Loucy (cell line): ENCODE measurements around the gene ZNF287.

ENCODE experiments used
- EZH2phosphoT487 ChIP-seq: fragments of 200-600 bp; IDR thresholded peaks from 2 replicates; pipeline ENCODE4 v1.6.1; 2018; ENCODE audit warnings: antibody characterized with exemption, mild to moderate bottlenecking, moderate library complexity, borderline replicate concordance
- TF ChIP-seq, protein P1 (sequence below): fragments of 200-600 bp; sonication (generic); conservative IDR thresholded peaks from 2 replicates; pipeline ENCODE4 v1.5.1; 2014; ENCODE audit warnings: mild to moderate bottlenecking, antibody characterized with exemption, low read length

DNA sequence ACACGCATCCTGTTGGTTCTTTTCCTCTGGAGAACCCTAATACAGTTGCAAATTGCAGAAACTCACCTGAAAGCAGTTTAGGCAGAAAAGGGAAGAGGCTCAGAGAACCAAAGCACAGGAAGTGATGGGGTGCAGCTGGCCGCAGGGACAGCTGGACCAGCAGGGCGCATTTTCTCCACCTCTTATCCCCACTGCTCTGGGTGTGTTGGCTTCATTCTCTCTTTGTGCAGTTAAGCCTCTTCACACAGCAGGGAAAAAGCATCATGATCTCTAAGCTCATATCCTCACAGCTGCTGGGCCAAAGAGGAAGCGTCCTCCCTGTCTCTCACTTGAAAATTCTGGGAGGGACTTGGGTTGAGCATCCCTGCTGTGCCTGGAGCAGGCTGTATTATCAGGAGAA is 57.0 kb downstream of the ZNF287 start:
- TF ChIP-seq, protein P1, sequence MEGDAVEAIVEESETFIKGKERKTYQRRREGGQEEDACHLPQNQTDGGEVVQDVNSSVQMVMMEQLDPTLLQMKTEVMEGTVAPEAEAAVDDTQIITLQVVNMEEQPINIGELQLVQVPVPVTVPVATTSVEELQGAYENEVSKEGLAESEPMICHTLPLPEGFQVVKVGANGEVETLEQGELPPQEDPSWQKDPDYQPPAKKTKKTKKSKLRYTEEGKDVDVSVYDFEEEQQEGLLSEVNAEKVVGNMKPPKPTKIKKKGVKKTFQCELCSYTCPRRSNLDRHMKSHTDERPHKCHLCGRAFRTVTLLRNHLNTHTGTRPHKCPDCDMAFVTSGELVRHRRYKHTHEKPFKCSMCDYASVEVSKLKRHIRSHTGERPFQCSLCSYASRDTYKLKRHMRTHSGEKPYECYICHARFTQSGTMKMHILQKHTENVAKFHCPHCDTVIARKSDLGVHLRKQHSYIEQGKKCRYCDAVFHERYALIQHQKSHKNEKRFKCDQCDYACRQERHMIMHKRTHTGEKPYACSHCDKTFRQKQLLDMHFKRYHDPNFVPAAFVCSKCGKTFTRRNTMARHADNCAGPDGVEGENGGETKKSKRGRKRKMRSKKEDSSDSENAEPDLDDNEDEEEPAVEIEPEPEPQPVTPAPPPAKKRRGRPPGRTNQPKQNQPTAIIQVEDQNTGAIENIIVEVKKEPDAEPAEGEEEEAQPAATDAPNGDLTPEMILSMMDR: no peak
- TF ChIP-seq EZH2phosphoT487: no peak
